GM21515 (cell line): ENCODE data around the gene GNB2.

Experiments
- ATAC-seq: cut with Tn5 transposase; IDR thresholded peaks from one replicate; pipeline ENCODE4 v1.9.1; 2021; ENCODE audit not compliant: unreplicated experiment

Gene GNB2

DNA sequence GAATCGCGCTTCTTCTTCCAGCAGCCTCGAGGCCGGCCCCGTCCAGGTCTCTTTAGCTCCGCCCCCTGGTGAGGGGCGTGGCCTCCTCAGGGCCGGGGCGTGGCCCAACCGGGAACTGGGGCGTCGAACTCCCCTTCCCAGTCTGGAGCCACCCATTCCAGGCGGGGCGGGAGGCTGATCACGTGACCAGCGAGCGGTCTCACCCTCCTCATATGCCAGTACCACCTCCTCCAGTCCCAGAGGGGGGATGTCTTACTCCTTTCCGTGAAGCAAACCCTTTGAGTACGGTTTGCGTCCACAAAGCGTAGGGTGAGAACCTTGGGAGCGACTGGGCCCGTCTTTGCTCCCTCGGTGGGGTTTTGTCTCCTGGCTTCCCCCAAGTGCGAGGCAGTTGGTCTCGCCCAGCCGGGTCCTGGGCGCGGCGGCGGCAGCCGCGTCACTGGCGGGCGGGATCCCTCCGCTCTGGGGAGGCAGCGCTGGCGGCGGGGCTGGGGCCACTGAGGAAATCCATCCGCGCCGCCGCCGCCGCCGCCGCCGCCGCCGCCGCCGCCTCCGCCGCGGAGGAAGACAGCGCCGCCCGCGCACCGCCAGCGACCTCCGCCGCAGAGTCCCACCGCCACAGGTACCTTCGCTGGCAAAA, at the start of gene GNB2:
Gene GNB2 (plus strand): TSS at position 439 of the 640 bp plus-strand sequence. CDS start 2,526 bp downstream, outside the sequence.
- peak; percentile 64 for ATAC-seq

GRCh38 chr7:100623951-100624824, 49.4 kb upstream of the GNB2 start:
- no peak for ATAC-seq

DNA sequence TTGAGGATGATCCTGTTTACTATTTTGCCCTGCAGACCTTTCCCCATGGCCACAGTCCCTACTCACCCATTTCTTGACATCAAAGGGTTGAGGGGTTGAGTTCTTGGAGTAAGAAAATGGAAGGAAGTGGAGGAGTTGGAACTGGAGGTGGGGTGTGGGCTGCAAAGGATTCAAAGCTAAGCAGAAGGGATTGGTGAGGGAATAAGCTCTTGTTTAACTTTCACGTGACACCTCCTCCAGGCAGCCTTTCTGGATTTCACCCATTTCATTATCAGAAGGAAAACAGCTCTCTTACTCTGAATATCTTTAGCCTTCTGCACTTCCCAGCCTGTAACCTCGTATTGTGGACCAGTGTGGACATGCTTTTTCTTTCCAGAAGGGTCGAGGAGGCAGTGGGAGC, 47.5 kb upstream of the GNB2 start:
- no peak for ATAC-seq

GRCh38 chr7:100626530-100627237, 46.9 kb upstream of the GNB2 start:
- ATAC-seq, result peak; percentile 74

DNA sequence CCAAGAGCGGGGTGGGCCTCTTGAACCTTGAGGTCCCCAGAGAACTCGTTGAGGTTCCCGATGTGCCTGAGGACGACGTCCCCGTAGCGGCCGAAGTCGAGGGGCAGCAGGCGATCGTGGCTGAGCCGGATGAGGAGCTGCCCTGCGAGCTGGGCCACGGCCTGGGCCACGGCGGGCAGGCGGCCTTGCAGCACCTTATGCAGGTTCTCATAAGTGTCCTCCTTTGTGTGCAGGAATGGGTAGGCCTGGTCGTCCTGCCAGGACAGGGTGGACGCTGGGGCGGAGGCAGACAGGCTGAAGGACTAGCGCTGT, 46.3 kb upstream of the GNB2 start:
- no peak for ATAC-seq

GRCh38 chr7:100629117-100629716, 44.3 kb upstream of the GNB2 start:
- no peak for ATAC-seq

DNA sequence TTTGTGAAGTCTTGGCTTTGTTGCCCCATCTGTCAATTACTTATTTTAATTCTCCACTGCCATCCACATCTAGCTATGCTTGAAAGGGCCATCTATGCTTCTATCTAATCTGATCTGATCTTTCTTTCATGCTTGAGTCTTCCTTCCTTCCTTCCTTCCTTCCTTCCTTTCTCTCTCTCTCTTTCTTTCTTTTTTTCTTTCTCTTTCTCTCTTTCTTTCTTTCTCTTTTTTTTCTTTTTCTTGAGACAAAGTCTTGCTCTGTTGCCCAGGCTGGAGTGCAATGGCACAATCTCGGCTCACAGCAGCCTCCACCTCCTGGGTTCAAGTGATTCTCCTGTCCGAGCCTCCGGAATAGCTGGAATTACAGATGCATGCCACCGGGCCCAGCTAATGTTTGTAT, 43.5 kb upstream of the GNB2 start:
- ATAC-seq, result no peak

DNA sequence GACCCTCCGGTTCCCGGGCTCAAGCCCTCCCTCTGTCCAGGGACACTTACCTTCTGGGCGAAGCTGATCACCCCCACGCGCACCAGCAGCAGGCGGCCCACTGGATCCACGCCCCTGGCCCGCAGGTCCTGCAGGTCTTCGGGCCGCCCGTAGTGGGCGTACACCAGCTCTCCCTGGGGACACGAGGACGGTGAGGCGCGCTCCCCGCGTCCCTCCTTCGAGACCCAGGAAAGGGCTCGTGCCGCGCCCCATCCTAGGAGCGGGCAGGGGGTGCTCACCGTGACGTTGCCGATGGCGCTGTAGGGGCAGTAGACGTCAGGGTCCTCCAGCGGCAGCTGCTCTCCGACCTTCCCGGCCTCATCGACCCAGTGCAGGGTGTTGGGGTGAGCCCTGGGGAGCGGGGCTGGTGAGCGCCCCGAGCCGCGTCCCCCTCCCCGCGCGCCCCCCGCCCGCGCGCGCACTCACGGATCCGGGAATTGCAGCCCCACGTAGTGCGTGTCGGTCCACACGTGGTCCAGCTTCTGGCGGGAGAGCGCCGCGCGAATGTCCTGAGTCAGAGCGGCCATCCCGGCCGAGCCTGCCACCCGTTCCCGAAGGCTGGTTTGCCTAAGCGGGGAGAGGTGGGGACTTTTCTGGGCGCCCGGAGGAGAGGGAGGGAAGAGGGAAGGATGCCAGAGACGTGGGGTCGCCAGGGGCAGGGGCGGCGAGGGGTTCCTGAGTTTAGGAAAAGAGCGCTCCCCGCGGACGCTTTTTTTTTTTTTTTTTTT, 40.4 kb upstream of the GNB2 start:
- ATAC-seq, result no peak

GRCh38 chr7:100639995-100640516, 33.5 kb upstream of the GNB2 start:
- no peak for ATAC-seq

DNA sequence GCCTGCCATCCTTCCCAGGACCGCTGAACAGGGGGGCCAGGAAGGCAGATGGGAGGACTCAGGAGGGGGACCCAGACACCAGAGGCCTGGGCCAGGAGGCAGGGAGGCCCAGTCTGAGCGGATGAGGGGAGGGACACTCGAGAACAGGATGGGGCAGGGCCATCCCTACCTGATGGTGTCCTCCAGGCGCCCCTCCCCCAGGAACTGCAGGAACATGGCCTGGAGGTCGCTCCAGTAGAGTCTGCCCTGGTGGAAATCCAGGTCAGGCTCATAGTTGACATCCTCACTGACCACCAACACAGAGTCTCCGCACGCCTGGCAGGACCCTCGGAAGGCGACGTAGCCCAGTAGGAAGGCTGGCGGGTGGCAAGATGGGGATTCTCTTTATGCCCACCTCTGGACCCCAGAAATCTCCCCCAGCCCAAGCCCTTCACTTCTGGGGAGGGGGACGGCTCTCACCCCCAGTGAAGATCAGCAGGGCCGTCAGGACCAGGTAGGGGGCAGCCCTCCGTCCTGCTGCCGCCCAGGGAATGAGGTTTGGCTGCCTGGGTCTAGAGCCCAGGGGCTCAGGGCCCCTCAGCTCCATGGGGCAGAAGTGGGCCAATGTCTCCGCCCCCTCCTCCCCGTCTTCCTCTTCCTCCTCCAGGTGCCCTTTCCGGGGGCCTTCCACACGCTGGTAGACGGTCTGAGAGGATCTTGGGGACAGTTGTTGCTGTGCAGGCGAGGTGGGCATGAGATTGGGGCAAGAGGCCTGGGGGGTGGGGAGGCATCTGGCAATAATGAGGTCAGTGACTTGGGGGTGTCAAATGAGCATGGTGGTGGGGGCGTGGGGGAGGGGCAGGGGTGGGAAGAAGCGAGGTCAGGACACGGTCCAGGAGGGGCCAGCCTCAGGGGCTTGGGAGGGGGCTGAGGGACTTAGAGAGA, 32.8 kb upstream of the GNB2 start:
- ATAC-seq, result no peak

DNA sequence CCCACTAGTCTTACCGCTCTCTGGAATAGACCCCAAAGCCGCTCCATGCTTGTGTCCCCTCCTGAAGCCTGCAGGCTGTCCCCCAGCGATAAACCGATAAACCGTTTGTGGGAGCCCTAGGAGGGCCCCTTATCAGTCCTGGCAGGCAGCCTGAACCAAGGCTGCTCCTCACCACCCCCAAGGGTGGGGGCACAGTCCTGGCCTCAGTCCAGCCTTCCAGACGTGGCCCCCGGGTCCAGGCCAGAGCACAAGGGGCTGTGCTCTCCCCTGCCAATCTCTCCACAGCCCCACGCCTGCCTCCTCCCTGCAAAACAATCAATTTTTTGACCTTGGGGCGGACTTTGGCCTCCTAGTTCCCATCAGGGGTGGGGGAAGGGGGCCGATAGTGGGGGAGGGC, 32.1 kb upstream of the GNB2 start, which contains the start of gene TFR2:
Gene TFR2 (minus strand): TSS at position 90 of the 397 bp plus-strand sequence. CDS start 43 bp downstream, at position 47.
- no peak for ATAC-seq

DNA sequence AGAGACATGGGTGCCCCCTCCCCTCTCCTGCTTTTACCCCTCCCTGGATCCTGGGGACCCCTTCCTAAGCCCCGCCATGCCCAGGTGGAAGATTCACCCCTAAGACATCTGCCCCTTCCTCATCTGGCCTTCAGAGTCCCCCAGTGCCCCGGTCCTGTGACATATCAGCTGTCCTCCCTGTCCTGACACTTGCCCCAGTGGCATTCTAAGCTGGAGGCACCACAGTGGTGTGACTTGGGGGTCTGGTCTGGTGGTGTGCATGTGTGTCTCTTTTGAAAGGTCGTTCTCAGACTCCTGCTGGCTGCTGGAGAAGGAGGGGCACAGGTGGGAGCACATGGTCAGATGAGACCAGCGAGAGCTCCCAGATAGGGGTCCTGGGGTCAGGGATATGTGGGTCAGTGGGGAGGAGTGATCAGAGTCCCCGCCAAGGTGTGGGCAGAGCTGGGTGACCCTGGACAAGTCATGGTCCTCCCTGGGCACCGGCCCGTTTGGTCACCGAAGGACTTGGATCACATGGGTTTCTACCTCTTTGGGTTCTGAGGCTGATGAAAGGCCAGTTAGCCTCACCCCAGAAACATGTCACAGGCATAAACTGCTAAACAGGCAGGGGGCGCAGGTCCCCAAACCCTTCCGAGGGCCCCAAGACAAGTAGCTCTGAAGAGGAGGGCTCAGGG, 31.5 kb upstream of the GNB2 start:
- no peak for ATAC-seq

DNA sequence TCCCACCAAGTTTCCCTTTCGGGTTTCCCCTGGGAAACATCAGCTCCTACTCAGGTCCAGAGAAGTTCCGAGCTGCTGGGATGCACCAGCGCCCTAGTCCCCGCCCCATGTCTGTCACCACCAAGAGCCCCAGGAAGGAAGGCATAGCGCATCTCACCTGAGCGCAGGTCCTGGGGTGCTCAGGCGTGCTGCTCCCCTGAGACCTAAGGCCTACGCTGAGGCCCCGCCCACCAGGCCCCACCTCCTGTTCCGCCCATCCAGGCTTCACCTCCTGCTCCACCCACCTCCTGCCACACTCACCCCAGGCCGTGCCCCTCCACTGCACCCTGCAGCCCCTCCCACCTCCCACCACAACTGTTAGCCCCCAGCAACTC, 31.0 kb upstream of the GNB2 start:
- ATAC-seq, result no peak

GRCh38 chr7:100649826-100650565, 23.5 kb upstream of the GNB2 start:
- ATAC-seq, result no peak

GRCh38 chr7:100654908-100655831, 18.4 kb upstream of the GNB2 start:
- ATAC-seq, result no peak

GRCh38 chr7:100655908-100656674, 17.4 kb upstream of the GNB2 start, which contains the start of gene ACTL6B:
Gene ACTL6B (minus strand): TSS chr7:100656448. CDS start chr7:100656354, 94 bp downstream.
- ATAC-seq, result no peak
